ENCODE results near the gene UBAC2.

DNA sequence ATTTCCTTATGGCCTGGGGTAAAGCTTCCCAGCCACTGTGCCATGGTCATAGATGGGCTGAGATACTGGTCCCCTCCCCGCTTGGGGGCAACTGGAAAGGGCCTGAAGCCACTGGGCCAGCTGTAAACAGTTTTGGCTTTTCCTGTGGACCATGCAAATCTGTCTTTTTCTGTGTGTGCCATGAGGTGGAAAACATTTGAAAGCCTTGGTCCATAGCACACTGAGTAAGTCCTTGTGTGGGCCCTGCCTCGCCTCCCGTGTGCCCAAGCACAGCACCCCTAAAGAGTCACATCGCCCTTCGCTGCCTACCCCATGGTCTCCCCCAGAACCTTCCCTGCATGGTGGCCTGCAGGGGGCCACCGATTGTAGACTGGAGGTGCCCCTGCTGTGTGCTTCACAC, 158.9 kb downstream of the UBAC2 start:
- TF ChIP-seq, protein P1, sequence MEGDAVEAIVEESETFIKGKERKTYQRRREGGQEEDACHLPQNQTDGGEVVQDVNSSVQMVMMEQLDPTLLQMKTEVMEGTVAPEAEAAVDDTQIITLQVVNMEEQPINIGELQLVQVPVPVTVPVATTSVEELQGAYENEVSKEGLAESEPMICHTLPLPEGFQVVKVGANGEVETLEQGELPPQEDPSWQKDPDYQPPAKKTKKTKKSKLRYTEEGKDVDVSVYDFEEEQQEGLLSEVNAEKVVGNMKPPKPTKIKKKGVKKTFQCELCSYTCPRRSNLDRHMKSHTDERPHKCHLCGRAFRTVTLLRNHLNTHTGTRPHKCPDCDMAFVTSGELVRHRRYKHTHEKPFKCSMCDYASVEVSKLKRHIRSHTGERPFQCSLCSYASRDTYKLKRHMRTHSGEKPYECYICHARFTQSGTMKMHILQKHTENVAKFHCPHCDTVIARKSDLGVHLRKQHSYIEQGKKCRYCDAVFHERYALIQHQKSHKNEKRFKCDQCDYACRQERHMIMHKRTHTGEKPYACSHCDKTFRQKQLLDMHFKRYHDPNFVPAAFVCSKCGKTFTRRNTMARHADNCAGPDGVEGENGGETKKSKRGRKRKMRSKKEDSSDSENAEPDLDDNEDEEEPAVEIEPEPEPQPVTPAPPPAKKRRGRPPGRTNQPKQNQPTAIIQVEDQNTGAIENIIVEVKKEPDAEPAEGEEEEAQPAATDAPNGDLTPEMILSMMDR (IDR thresholded peaks at IDR 0.05) = no peak
- no peak for TF ChIP-seq POLR2A (IDR thresholded peaks at IDR 0.05)
